Fibroblast of peridontal ligament (primary cell): ENCODE measurements around the gene KAZN.
A peak's percentile ranks its signal among the peaks of the same experiment; 100 is the strongest.

ENCODE experiments used
- DNase-seq: peaks from one replicate; pipeline ENCODE4 v3.0.0-alpha.2; 2010; ENCODE audit errors: extremely low read depth

KAZN gene

DNA sequence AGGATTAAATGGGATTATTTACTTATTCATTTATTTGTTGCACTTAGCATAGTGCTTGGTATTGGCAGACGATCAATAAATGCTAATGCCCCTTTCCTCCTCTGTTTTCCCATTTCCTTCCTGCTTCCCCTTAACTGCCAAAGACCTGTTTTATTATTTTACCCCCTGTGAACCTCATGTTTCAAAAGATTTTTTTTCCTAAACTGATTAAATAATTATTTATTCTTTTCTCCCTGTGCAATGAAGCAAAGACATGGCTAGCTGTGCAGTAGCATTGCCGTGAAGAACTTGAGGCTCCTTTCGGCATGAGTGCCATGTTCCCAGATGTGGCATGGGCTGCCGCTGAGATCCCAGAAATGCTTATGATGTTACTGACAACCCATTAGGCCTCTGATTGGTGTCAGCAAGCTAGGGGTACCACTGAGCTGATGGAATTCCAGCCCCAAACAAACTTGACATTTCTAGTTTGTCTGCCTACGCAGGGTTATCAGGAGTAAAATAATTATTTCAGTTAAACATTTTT is 288.6 kb downstream of the KAZN start:
- no peak for DNase-seq

DNA sequence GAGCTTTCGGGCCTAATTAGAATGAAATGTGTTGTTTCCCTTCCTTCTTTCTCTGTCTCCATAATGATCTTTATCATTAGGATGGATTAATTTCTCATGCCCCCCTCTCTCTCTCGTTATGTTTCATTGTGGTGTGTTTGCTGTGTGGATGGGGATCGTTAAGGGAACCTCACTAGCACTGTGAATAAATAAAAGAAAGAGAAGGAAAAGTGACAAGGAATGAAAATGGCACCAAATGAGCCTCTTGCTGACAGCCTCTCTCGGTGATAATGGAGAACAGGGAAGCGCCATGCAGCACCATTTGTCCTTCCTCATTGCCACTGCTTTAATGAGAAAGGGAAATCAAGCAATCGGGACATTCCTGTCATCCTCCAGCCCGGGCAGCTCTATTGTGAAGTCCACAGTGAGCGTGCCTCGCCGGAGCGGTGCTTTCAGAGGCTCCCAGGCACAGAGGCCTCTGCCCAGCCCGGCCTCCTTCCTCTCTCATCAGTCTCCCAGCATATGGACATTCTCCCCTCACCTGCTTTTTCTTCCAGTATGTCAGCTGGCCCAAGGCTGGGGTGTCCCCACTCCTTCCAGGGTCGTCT is 289.4 kb downstream of the KAZN start:
- DNase-seq = no peak

DNA sequence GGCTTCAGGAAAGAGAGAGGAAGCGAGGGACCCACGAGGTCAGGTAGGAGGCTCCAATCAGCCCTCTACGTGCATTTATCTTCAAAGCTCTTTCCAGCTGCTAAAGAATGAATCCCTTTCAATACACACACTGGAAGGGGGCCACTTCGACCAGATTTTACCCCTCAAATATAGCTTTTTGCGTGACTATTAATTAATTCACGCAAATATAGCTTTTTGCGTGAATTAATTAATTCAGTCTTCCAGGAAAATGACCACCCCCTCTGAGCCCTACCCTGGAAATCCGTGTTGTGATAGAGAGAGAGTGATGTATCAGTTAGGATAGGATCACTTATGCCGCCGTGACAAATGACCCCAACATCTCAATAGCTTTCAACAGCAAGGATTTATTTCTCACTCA is 289.9 kb downstream of the KAZN start:
- no peak for DNase-seq

DNA sequence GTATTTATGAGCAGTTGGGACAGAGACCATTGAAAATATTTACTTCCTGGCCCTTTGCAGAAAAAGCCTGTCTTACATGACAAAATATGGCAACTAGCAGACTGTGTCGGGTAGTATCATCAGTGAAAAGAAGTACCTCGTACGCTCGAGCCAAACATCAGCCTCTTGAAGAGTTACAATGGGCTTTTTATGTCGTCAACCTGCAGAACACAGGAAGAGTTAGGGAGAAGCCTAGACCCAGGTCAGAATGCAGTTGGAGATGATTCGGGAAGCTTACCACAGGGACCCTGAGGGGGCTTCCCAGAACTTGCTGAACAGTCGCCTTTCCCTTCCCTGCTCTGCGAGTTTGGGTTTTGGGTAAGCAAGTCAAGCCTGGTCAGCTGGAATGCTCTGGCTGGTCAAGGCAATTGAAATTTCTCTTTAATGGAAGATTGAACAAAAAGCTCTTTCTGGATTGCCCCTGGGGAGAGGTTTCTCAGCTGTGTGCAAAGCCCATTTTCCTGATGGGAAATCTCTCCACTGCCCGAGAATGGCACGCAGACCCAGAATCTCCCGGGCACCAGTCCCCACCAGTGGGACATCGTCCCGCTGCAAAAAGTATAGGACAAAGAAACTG is 291.4 kb downstream of the KAZN start:
- DNase-seq = no peak

DNA sequence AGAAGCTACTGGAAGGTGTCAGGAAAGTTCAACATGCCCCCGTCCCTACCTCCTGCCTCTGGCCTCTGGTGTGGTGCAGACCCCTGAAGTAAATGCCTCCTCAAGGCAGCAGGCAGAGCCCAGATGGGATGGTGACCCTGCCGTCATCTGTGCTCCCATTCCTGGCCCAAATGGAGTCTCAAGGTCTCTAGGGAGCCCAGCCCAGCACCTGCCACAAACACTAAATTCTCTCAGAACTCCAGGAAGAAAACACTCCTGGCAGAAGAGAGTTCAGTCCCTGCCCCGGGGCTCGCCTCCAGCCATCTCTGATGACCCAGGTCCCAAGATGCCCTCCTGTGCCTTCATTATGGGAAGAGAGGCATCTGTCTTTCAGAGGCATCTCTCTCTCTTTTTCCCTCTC is 293.5 kb downstream of the KAZN start:
- no peak for DNase-seq

DNA sequence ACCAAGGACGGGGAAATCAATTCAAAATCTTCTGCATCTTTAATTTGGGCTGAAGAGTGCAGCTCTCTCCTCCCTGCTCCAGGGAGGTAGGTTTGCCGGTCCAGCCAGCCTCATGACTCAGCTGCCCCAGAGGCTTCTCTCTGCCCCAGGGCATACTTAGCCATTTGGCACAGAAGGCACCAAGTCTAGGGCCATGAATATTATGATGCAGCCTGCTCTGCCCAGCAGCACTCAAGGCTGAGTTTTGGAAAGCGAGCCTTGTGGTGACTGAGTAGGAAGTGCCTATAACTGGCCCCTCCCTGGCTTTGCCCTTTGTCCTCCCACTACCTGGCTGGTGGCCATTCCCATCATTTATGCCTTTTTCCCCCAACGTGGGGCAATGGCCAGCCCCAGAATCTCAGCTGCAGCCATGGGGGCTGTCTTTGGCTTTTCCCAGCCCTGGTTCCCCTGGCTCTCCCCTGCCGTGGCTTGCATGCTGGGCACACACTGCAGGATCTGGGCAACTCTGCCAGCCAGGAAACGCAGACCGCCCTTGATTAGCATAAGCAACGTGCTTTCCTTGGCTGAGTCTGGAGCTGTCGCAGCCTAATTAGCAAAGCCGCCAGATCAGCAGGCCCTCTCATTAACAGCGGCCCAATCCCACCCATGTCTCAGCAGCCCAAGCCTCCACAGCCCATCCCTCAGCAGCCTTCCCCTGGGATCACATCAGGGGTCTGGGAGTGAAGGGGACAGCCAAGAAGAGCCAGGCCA is 296.5 kb downstream of the KAZN start:
- peak; percentile 15 for DNase-seq

DNA sequence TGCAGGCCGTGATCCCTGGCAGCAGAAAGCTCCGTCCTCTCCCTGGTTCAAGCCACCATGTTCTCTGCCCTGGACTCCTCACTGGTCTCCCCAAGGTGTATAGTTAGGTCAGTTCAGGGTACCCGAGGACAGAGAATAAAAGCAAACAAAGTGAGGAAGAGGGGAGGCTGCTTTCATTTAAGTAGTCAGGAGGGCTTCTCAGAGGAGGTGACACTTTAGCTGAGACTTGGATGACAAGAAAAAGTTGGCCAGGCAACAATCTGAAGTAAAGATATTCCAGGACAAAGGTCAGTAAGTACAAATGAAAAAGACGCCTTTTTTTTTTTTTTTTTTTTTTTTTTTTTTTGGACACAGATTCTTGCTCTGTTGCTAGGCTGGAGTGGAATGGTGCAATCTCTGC is 297.2 kb downstream of the KAZN start:
- no peak for DNase-seq

DNA sequence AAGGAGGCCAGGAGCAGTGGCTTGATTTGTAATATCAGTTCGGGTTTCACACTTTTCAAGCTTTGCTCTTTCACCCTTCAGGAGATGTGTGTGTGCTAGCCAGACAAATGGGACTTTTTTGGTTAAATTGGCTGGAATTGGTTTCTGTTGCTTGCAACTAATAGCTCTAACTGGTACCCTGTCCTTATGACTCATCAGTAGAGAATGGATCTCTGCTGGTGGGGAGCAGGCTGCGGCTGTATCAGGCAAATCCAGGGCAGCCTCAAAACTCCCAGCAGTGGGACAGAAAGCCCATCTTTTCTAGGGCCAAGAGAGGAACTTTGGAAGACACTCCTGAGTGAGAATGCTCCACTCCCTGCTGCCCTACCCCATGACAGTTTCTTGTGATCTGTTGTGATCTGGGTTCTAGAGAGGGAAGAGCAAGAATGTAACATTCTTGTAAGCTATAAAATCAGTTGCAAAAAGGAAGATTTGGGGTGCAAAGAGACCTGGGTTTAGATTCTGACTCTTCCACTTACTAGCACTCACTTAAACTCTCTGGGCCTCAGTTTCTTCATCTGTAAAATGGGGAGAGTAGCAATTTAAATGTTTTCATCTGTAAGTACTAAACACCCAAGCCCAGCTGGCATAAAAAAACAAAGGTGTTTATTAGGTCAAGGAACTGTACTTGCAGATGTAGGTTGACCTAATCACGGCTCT is 298.0 kb downstream of the KAZN start:
- DNase-seq = peak; percentile 27

DNA sequence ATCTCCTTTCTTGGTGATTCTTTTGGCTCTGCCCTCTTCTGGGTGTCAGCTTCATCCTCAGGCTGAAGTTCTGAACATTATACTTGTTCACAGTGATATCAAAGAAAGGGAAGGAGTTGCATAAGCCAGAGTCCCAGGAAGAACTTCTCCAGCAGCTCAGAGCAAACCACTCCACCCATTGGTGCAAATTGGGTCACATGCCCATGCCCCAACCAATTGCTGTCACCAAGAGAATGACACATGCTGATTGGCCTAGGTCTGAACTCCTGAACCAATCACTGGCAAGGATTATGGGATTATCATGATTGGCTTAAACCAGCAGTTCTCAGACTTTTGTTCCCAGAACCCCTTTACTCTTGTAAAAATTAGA is 298.6 kb downstream of the KAZN start:
- peak; percentile 14 for DNase-seq

DNA sequence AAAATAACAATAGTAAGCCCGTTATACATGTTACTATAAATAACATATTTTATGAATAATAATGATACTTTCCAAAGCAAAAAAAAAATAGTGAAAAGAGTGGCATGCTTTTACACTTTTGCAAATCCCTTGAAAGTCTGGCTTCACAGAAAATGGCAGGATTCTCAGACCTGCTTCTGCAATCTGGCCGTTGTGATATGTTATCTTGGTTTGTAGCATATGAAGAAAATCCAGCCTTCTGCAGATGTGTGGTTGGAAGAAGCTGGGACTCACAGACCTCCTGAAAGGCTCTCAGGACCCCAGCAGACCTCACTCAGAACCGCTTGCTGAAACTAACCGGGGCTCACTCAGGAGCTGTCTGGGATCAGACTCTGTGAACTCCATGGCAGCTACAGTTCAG is 299.1 kb downstream of the KAZN start:
- no peak for DNase-seq

DNA sequence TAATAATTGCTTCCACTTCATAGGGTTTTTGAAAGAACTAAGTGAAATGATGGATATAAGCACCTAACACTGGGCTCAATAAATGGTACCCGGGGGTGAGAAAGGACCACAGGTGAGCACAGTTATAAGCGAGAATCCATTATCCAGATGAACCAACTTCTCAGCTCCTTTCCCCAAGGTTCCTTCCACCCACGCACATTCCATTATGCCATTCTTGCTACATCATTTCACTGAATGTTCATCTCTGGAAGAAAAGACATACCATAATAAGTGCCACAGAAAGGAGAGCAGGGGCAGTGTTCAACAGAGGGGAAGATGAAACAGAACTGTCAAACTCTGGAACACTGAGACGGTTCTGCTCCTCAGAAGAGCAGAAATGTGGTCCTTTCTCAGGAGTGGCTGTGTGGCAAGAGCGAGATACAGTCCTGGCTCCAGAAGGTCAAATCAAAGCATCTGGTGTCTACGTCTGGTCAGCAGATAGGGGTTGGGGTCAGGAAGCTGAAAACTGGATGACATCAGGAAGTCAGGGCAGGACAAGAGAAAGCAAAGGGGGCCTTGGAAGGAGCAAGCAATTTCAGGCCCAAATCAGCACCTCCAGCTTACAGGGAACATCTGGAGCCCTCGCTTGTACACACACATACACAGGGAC is 299.6 kb downstream of the KAZN start:
- no peak for DNase-seq

DNA sequence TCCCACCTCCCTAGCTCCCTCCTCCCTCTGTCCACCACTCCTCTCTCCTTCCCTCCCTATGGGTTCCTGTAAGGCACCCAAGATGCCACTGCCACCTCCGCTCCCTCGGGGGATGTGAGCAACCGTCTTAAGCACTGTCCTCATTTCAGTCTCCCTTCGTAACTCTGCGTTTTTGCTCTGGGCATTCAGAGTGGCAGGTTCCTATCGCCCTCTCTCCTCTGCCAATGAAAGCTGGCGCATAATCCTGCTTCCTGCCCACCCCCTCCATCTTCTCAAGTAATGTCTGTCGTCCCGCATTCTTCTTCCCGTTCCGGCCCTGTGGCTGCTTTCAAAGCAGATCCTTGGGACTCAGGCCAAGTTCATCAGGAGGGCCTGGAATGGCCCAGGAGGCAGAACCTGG is 301.2 kb downstream of the KAZN start:
- DNase-seq = no peak

DNA sequence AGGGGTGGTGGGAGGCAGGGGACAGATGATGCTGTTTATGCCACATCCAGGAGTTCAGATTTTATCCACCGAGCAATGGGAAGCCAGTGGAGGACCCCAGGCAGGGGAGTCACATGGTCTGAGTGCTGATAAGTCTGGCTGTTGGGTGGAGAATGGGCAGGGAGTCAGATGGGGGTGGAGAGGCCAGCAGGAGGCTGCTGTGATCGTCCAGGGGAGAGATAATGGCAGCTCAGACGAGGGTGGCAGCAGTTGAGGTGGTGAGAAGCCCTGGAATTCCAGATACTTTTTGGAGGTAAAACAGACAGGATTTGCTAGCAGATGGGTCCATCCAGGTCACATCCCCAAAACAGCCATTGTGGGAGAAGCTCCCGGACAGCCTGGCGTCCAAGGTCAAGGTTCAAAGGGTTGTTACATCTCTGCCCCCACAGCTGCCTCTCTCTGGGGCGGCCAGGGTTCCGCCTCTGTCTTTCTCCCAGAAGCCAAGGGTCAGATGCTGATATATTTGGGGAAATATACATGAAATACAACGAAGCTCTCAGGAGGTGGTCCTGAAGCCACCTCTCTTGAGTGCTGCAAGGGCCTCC is 303.0 kb downstream of the KAZN start:
- DNase-seq = no peak

DNA sequence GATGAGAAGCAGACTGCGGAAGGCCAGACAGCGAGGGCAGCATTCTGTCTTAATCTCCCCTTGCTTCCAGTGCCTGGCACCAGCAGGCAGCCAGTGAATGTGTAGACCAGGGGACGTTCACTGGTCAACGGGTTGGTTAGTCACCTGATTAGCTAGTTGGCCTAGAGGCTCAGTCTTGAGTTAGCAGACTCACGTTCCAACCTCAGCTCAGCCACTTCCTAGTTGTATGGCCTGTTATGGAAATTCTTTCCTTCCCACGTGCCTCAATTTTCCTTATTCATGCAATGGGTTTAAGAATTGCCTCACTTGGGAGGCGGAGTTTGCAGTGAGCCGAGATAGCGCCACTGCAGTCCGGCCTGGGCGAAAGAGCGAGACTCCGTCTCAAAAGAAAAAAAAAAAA is 305.4 kb downstream of the KAZN start:
- no peak for DNase-seq

DNA sequence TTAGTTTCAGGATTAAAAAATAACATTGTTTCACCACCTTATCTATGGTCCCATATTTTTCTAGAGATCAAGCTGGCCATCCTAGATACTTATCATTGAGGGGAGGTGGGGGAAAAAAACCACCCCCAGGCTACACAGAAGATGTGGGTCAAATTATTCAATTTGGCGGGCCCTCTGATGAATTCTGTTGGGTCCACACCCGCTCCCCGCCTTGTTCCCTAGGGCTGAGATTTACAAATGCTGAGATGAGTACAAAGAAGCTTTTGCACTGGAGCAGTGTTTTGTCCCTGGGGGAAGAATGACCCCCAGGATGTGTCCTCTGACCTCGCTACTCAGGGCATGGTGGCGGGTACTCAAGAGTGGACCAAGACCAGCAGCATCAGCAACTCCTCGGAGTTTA is 308.2 kb downstream of the KAZN start:
- no peak for DNase-seq

DNA sequence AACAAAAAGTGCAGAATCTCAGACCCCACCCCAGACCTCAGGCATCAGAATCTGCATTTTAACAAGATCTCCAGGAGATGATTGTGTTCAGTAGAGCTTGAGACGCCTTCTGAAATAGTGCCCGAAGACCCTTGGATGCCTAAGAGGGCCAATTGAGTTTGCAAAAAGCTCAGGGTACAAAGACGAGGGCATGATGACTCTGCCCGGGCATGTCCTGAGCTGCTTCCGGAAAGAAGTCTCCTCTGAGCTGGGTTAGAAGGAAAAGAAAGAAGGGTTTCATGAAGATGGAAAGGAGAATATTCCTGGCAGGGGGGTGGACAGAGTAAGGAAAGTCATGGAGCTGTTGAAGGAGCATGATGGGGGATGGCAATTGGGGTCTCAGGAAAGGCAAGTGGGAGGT is 308.9 kb downstream of the KAZN start:
- no peak for DNase-seq

DNA sequence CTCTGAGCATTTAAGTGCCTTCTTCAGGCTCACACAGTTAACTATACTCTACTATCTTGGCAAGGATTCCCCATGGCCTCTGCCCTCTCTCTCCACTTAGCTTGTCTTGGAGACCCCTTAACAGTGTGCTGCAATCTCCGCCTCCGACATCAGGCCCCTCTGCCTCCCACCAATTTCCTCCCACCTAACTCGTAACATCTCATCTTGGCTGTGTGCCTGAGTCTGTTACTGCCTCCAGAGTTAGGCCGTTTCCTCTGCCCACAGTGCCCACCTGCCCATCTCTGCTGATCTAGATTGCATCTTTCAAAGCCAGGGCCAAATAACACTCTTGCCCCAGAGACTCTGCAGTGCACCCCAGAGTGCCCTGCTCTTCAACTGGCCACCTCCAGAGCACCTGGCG is 310.8 kb downstream of the KAZN start:
- DNase-seq = no peak

DNA sequence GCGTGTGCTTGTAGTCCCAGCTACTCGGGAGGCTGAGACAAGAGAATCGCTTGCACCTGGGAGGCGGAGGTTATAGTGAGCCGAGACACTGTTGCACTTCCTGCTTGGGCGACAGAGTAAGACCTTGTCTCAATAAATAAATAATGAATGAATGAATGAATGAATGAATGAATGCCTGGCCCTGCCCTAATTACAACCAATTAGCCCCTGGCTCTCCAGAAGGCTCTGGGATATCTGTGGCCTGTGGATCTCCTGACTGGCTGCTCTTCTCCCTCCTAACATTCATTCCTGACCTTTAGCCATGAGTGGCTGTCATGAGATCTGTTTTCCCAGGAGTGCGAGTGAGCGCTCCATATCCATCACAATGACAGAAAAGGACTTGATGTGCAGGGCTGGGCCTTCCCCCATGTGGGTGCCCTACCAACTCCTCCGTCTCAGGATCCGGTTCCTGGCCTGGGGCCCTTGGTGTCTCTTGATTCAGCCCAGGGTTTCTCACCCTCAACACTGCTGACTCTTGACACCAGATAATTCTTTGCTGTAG is 311.5 kb downstream of the KAZN start:
- DNase-seq = no peak

DNA sequence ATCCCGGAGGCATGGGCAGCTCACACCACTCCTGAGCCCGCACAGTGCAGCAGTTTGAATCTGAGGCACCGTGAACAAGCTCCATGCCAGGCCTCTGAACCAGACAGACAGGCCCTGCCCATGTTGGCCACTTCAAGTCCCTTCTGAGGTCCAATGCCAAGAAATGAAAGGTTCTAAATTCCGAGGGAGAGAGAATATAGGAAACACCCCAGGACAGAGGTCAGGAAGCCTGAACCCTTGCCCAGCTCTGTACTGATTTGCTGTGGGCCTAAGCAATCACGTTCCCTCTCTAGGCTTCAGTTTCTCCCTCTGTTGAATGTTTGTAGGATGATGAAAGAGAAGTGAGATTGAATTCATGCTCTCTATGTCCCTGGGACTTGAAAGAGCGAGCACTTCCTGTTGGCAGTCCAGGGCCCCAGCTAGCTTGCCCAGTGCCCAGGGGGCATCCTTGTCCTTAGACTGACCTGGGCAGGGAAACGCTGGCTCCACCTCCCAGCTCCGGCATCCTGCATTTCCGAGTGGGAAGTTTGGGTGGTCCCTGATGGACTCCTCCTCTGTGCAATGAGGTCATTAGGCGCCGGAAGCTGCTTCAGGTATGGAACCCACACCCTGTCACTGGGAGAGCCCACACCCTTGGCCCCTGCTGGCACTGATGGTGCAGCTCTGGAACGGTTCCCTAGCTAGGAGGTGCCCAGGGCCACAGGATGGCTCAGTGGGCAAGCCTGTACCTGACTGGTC is 312.7 kb downstream of the KAZN start:
- DNase-seq = peak; percentile 58

DNA sequence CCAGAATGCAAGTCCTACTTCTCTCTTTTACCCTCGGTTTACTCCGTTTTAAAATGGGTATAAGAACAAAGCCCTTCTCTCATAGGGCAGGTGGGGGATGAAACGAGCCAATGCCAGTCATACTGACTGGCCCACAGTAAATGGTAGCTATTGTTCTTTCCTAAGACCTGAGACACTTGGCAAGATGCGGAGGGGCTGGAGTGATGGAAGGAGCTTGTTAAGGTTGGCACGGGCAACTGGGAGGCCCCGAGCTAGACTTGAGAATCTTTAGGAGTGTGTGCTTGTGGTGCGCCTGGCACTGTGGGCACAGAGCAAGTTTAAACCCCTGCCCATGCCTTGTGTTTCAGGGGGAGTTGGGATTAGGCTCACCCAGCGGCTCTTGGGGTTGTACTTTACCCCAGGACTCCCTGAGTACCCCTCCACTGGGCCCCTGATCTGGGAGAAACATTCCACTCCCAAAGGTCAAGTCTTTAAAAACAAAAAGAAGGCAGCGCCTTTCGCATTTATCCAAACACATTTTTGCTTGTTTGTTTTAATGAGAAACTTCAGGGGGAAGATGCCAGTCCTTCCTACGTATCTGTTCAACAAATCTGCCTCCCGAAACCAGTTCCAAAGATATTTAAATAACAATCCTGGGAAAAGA is 314.5 kb downstream of the KAZN start:
- peak; percentile 14 for DNase-seq
